Osteoblast (primary cell): ENCODE data around the gene PC. TPM values are rescaled to one million over a fixed set of nuclear protein-coding genes. Genes with fewer than 3 reads are reported as not detected.
A peak's percentile ranks its signal among the peaks of the same experiment; 100 is the strongest.
"Not testable (repeated sequence)": the region's sequence is repeated elsewhere in the genome, so short reads cannot be mapped to it uniquely, and the experiment has no call there.

Source experiments
- DNase-seq: peaks from one replicate; pipeline ENCODE4 v3.0.0; 2011; ENCODE audit warnings: low spot score, mixed read lengths; ENCODE audit not compliant: insufficient read length; ENCODE audit errors: missing footprints
- H2AFZ ChIP-seq: 2 replicates; pipeline ENCODE4 v1.6.0; 2011; ENCODE audit warnings: mild to moderate bottlenecking, low read length
- H3K27ac ChIP-seq: 2 replicates; pipeline ENCODE4 v1.5.1; 2011; ENCODE audit warnings: mild to moderate bottlenecking, low read depth, low read length, moderate library complexity
- H3K27me3 ChIP-seq: 2 replicates; pipeline ENCODE4 v1.6.0; 2012; ENCODE audit warnings: mild to moderate bottlenecking, control low read depth, inconsistent platforms, low read length, moderate library complexity; ENCODE audit not compliant: insufficient read depth
- H3K36me3 ChIP-seq: 2 replicates; pipeline ENCODE4 v1.5.1; 2011; ENCODE audit warnings: mild to moderate bottlenecking, low read length, control low read depth, moderate library complexity; ENCODE audit not compliant: insufficient read depth
- H3K4me1 ChIP-seq: 2 replicates; pipeline ENCODE4 v1.5.1; 2011; ENCODE audit warnings: mild to moderate bottlenecking, low read length, control low read depth, moderate library complexity; ENCODE audit not compliant: insufficient read depth
- H3K4me2 ChIP-seq: 2 replicates; pipeline ENCODE4 v1.6.0; 2011; ENCODE audit warnings: mild to moderate bottlenecking, low read length; ENCODE audit not compliant: insufficient read depth
- H3K4me3 ChIP-seq: fragments of 200-600 bp; sonication (generic); 3 replicates; pipeline ENCODE4 v1.5.1; 2012; ENCODE audit warnings: mild to moderate bottlenecking, low read length, inconsistent platforms; ENCODE audit not compliant: insufficient read depth
- H3K79me2 ChIP-seq: 2 replicates; pipeline ENCODE4 v1.6.0; 2012; ENCODE audit warnings: mild to moderate bottlenecking, low read length, control low read depth, inconsistent platforms; ENCODE audit not compliant: insufficient read depth
- H3K9me3 ChIP-seq: 2 replicates; pipeline ENCODE4 v1.5.1; 2011; ENCODE audit warnings: low read depth, low read length, control low read depth
- H4K20me1 ChIP-seq: 2 replicates; pipeline ENCODE4 v1.6.0; 2012; ENCODE audit warnings: mild to moderate bottlenecking, low read length, control low read depth; ENCODE audit not compliant: insufficient read depth
- small RNA-seq: library from RNA; depleted of rRNA; stranded (forward); fragments of <200 nt; gene quantifications from one replicate; pipeline ENCODE3, GENCODE V24; 2012
- total RNA-seq: library from RNA; depleted of rRNA; stranded (reverse); fragments of >200 nt; gene quantifications from 2 replicates; pipeline ENCODE4 v1.2.3, GENCODE V29; 2012
- TF ChIP-seq, protein P1 (sequence below): IDR thresholded peaks from 2 replicates; pipeline ENCODE4 v1.5.1; 2011; ENCODE audit warnings: mild to moderate bottlenecking, low read depth, low read length, moderate library complexity; ENCODE audit errors: extremely low read depth

Gene PC
- total RNA-seq, 1 donor: 48.5 TPM

GRCh38 chr11:66800720-66801428 lies 157.3 kb downstream of the PC start:
- Histone ChIP-seq H2AFZ (no peak overlapping the region), H3K36me3 (no peaks in the 10 kb centered on the region), H3K4me3 (no peak overlapping the region), H4K20me1 (no peaks in the 10 kb centered on the region), H3K4me2 (no peak overlapping the region), H3K9me3 (no peaks in the 10 kb centered on the region), H3K4me1 (no peaks in the 10 kb centered on the region), H3K79me2 (no peaks in the 10 kb centered on the region), H3K27me3 (no peaks in the 10 kb centered on the region), H3K27ac (no peak overlapping the region)
- TF ChIP-seq, protein P1, sequence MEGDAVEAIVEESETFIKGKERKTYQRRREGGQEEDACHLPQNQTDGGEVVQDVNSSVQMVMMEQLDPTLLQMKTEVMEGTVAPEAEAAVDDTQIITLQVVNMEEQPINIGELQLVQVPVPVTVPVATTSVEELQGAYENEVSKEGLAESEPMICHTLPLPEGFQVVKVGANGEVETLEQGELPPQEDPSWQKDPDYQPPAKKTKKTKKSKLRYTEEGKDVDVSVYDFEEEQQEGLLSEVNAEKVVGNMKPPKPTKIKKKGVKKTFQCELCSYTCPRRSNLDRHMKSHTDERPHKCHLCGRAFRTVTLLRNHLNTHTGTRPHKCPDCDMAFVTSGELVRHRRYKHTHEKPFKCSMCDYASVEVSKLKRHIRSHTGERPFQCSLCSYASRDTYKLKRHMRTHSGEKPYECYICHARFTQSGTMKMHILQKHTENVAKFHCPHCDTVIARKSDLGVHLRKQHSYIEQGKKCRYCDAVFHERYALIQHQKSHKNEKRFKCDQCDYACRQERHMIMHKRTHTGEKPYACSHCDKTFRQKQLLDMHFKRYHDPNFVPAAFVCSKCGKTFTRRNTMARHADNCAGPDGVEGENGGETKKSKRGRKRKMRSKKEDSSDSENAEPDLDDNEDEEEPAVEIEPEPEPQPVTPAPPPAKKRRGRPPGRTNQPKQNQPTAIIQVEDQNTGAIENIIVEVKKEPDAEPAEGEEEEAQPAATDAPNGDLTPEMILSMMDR: no peak
- DNase-seq: no peak

GRCh38 chr11:66799815-66800214 lies 158.4 kb downstream of the PC start:
- H3K27ac ChIP-seq, H3K27me3 ChIP-seq, H4K20me1 ChIP-seq, H3K4me3 ChIP-seq, H3K36me3 ChIP-seq, H3K4me2 ChIP-seq, H3K79me2 ChIP-seq, H3K9me3 ChIP-seq, H2AFZ ChIP-seq, DNase-seq, H3K4me1 ChIP-seq: not testable (repeated sequence)

Small RNA genes lying within 50 kb of the gene (small RNA-seq; reads per million reads assigned to genes)
- gene MIR3163 (1.5 reads per million, percentile 51 among the genes with 10 or more reads in this experiment), gene RNU7-23P (not detected)

Other genes with a start within 250 kb of the PC start
- gene SPTBN2, start 229.2 kb downstream of the PC start, total RNA-seq: 0.88 and 2.2 TPM in 2 replicates
- gene RCE1, start 114.9 kb downstream of the PC start, total RNA-seq: 11.5 and 18.1 TPM in 2 replicates
- gene LRFN4, start 101.3 kb downstream of the PC start, total RNA-seq: 15.9 and 16.3 TPM in 2 replicates
- gene C11orf86, start 16.9 kb upstream of the PC start, total RNA-seq: not detected in 2 replicates
- gene SYT12, start 64.8 kb upstream of the PC start, total RNA-seq: 4.0 and 4.1 TPM in 2 replicates
- 26.8 and 27.5 TPM in 2 replicates for gene RHOD, start 98.5 kb upstream of the PC start, total RNA-seq
- gene KDM2A, start 160.9 kb upstream of the PC start, total RNA-seq: 62.5 and 65.9 TPM in 2 replicates